ENCODE data around the gene DCLRE1C.
"Not testable (repeated sequence)": the region's sequence is repeated elsewhere in the genome, so short reads cannot be mapped to it uniquely, and the experiment has no call there.

The DCLRE1C gene

DNA sequence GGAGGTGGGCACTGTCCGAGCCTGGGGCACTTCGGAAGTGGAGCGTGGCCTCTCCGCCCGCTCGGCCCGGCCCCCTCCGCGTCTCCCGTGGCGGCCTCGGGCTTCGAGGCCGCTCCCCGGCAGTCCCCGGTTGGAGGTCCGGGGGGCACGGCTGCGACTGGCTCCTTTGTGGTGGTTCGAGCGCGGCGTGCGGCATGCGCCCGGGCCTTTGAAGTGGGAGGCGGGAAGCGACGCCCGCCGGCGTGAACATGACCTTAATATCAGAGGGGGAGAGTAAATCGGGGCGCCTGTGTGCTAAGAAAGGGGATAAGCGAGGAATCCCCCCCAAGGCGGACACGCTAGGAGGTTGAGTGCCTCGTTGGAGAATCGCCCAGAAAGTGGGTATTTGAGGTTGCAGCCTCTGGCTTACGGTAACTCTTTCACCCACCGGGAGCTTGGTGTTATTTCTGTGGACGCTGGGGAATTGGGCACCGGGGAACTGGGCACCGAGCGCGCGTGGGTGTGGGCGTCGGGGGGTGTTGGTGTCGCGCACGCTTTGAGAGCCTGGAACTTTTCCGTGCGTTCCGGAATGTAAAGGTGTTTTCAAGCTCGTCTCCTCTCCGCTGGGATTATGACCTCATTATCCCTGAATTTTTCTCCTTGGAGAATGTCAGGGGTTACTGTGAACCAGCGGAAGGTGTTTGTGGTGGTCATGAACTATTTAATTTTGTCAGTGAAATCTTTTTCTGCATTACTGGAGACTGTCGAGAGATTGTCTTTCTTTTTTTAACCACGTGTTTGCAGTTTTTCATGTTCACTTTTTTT is 74.6 kb downstream of the DCLRE1C start:
- no peak for DNase-seq

DNA sequence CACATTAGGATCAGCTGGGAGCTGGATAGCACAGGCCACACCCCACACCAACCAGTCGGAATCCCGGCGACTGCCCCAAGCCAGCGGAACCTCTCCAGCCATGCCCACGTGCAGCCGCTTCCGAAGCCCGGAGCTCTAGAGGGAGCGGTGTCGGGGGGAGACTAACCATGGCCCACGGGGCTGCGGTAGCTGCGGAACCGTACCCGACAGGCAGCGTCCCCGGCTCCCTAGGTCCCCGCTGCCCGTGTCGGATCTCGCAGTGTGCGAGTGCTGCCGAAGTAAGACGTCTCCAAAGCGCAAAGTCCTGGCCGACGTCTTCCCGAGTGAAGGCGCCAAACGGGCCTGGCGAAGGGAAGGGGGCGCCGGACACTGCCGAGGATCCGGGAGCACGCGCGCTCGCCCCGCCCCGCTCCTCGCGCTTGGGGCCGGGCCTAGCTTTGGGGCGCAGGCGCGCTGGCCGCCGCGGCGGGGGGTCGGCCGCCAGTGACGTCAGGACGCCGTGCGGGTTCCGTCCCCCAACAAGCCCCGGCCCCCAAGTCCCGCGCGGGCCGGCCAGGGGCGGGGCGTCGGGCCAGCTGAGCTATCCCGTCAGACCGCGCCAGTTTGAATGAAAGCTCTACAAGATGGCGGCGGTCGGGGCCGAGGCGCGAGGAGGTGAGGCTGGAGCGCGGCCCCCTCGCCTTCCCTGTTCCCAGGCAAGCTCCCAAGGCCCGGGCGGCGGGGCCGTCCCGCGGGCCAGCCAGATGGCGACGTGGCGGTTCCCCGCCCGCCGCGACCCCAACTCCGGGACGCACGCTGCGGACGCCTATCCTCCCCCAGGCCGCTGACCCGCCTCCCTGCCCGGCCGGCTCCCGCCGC is 75.4 kb downstream of the DCLRE1C start, which contains the start of gene SUV39H2:
Gene SUV39H2, plus strand, starts transcription at position 601 of the 858 bp plus-strand sequence. Its CDS starts 23 bp downstream, at position 624.
- DNase-seq: peak; percentile 35 to 65

DNA sequence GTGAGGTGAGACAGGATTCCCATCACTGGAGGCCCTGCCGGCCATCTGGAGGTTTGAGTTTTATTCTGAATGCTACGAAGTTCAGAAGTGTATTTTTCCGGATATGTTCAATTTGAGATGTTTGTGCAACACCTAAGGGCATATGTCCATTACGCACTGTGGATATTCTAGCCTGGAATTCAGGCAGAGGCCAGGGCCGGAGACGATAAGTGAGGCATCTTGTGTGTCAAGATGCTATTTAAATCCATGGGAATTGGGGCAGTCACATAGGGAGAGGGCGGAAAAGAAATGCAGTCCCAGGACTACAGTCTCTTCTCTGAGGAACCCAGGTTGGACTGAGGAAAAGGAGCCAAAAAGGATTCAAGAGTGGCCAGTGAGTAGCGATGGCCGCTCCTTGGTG is 77.1 kb downstream of the DCLRE1C start:
- no peak for DNase-seq

DNA sequence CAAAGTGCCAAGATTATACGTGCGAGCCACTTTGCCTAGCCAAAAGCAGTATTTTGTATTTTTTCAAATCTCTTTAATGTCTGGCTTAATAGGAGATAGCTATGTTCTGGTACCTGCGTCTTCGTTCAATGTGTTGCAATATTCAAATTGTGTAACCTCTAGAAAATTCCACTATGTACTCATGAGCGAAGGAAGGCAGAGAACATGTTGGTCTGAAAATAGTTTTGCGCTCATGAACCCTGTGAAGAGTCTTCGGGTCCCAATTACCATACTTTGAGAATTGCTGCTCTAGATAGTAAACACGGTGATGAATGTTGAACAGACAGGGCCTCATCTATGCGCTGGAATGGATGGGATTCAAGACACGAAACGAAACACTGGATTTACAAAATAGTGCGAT is 78.0 kb downstream of the DCLRE1C start:
- no peak for DNase-seq

DNA sequence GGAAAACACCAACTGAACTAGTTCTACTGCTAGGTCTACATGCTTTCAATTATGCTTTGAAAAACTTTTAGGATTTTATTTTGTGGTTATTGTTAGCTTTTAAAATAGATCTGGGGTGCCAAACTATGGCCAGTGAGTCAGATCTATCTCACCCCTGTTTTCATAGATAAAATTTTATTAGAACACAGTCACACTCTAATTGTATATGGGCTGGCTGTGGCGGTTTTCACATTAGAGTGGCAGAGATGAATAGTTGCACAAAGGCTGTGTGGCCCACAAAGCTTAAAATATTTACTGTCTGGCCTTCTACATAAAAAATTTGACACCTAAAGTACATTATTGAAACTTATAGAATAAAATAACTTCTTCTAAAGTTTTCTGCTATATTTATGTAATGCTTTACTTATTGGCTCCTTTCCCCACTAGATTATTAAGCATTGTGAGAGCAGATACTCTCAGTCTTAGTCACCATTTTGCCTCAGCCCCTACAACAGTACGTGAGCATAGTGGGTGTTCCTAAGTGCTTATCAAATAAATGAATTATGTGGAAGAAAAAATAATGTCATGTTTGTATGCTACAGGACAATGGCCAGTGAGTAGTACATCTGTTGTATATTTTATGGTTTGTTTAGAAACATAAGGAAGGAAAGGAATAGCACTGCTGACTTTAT is 80.7 kb downstream of the DCLRE1C start:
- no peak for DNase-seq

DNA sequence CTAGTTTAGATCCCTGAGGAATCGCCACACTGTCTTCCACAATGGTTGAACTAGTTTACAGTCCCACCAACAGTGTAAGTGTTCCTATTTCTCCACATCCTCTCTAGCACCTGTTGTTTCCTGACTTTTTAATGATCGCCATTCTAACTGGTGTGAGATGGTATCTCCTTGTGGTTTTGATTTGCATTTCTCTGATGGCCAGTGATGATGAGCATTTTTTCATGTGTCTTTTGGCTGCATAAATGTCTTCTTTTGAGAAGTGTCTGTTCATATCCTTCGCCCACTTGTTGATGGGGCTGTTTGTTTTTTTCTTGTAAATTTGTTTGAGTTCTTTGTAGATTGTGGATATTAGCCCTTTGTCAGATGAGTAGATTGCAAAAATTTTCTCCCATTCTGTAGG is 89.0 kb downstream of the DCLRE1C start:
- DNase-seq: not testable (repeated sequence)

DNA sequence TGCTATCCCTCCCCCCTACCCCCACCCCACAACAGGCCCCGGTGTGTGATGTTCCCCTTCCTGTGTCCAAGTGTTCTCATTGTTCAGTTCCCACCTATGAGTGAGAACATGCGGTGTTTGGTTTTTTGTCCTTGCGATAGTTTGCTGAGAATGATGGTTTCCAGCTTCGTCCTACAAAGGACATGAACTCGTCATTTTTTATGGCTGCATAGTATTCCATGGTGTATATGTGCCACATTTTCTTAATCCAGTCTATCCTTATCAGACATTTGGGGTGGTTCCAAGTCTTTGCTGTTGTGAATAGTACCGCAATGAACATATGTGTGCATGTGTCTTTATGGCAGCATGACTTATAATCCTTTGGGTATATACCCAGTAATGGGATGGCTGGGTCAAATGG is 89.4 kb downstream of the DCLRE1C start:
- DNase-seq: not testable (repeated sequence)

DNA sequence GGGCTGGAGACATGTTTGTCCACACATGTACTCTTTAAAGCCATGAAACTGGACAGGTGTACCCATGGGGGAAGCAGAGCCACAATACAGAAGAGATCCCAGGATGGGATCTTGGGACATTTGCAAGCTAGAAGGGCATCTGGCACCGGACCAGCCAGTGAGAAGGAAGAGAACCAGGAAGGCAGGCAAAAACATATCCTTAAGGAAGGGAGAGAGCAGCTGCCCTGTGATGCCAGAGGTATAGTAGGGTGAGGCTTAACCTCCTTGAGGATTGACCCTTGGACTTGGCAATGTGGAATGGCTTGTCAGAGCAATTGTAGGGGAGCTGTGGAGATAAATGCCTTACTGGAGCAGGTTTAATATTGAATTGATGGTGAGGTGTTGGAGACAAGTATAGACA is 93.1 kb downstream of the DCLRE1C start:
- no peak for DNase-seq

DNA sequence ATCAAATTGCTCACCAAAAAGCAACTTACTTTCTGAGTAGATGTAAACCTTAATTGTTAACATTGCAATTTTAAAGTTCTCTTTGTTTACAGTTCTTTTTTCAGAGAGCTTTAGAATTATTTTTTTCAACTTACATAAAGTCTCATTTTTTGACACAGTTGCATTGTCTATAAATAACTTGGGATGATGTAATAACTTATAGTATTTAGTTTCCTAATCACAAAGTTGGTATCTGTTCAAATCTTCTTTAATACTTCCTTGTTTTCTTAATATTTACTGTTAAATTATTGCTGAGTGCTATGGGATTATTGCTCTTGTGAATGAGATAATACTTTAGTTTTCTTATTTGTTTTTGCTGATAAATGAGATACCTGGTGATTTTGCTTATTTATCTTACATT is 94.1 kb downstream of the DCLRE1C start:
- no peak for DNase-seq

DNA sequence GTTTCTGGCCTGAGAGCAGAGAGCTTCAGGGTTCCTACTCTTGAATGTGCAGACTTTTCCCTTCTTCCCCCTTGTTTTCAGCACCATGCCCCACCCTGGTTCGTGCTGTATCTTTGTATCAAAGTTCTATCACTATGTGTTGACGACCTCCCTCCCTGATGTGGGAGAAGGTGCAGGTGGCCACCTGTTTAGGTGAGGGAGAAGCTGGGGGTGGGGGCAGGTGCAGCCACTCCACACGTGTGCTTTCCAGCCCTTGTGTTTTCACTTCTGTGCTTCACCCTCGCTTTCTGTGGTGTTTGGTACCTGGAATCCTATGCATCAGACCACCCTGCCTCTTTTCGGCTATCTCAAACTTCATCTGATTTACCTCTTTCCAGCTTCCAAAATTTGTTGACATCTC is 94.9 kb downstream of the DCLRE1C start:
- no peak for DNase-seq

DNA sequence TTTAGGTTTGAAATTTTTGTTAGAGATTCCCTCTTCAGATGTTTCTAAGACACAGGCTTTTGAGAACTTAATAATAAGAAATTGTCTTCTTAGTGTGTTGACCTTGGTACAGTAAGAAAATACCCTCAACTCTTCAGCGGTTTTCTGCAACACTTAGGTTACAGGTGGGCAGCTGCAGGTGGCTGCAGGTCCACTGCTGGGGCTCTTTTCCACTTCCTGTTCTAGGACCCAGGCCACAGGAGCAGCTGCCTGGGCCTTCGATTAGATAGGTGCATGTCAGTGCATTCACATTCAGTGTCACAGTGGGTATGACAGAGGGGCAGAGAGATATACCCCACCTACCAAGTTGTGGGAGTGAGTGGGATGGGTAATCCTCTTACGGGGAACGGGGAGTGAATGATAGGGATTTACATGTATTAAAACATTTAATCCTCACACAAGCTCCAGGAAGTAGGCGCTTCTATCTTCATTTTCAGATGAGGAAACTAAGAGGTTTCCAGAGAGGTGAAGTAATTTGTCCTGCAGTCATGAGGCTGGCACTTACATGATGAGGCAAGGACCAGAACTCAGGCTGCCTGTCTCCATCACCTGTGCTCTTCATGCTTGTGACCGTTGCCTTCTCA is 95.4 kb downstream of the DCLRE1C start:
- DNase-seq: no peak

DNA sequence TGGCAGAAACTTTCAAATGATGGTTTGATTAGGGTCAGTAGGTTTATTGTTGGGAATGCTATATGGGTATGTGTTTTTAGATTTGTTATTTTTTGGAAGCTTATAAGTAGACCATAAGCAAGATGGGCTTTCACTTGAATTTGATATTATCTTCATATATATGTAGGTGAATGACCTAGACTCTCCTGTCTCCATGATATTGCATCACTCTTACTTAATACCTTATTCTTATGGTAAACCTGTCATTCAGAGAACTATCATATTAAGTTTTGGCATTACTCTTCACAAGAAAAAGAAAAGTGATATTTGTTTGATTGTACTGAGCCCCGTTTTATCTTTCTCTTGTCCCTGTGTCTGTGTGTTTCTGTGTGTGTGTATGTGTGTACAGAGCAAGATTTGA is 98.4 kb downstream of the DCLRE1C start:
- DNase-seq: no peak

DNA sequence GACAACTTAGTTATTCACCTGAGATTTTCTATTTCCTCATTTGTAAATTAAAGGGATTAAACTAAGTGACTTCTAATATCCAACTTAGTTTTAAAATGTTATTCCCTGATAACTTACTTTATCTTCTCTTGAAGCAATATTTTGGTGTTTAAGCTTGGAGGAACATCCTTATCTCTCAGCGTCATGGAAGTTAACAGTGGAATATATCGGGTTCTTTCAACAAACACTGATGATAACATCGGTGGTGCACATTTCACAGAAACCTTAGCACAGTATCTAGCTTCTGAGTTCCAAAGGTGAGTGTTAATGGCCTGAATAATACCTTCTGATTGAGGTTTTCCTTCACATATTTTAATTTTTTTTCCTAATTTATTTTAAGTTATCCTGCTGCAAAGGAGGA is 101.7 kb downstream of the DCLRE1C start:
- no peak for DNase-seq
